Measurements from ENCODE around the gene HMGXB3.

HMGXB3 gene

DNA sequence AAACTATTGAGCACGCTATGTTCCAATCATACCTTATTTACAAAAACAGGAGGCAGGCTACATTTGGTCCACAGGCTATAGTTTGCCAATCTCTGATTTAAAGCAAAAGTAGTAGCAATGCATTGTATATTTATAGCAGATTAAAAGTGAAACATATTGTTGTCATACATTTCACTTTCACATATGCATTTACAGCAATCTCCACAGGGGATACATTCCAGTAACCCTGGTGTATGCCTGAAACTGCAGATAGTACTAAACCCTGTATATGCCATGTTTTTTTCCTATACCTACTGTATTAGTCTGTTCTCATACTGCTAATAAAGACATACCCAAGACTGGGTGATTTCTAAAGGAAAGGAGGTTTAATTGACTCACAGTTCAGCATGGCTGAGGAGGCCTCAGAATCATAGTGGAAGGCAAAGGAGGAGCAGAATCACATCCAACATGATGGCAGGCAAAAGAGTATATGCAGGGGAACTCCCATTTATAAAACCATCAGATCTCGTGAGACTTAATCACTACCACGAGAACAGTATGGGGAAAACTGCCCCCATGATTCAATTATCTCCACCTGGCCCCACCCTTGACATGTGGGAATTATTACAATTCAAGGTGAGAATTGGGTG lies 91.7 kb downstream of the HMGXB3 start:
- no peak for DNase-seq

DNA sequence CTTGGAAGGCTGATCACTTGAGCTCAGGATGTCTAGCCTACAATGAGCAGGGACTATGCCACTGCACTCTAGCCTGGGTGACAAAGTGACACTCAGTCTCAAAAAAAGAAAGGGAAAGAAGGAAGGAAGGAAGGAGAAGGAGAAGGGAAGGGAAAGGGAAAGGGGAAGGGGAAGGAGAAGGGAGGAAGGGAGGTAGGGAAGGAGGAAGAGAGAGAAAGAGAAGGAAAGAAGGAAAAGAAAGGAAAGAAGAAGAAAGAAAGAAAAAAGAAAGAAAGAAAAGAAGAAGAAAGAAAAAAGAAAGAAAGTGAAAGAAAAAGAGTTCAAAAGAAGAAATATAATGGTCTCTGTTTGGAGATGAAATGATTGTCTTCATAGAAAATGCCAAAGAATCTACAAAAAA lies 96.6 kb downstream of the HMGXB3 start:
- no peak for DNase-seq

DNA sequence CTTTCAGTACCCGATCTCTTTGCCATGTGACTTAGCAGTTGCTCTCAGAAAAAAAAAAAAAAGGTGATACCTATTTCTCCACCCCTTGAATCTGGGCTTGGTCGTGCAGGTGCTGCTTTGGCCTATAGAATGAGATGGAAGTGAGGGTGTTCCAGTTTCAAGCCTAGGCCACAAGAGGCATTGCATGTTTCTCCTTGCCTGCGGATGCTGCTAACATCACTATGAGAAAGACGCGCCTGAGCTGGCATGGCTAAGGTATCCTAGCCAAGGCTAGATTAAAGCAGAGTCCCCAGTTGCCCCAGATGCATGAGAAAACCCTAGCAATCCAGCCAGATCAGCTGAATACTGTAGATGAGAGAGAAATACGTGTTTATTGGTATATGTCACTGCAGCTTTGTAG lies 100.5 kb downstream of the HMGXB3 start:
- no peak for DNase-seq

Data from NCI-H1105 (cell line).